ENCODE results near the gene ATAT1. TPM values are rescaled to one million over a fixed set of nuclear protein-coding genes. Genes with fewer than 3 reads are reported as not detected.

Gene ATAT1
- total and polyA plus RNA-seq, 10 of the 15 experiments (the other 5 are each of a cell fraction or from before 2014, with no cell fraction given) = 1.1 to 14.2 (median 6.9) TPM

- RAD21 ChIA-PET (ENCODE audit: unreplicated experiment) = no interaction called here
- no TSS peak for BruUV-seq (replicated peaks)
- DNase-seq (ENCODE audit: low read depth, low spot score) (no peak), ATAC-seq (no peak), FAIRE-seq (no peak)
- POLR2A ChIA-PET = interaction anchor here (0.7 to 1.2 kb wide), 4 partner anchors 9 to 121 kb away, joined by 3 to 6 read pairs (median 5); partner anchors contain the start of gene ABCF1
- SMC1A ChIA-PET (ENCODE audit: uncharacterized antibody, unreplicated experiment) = interaction anchor here (1.3 to 1.7 kb wide), 3 partner anchors 9 to 50 kb away, joined by 3 to 4 read pairs (median 4); no protein-coding TSS in a partner anchor
- H3K27ac ChIP-seq (ENCODE audit: control insufficient read depth, insufficient read depth) = no peak overlapping the region
- no peak overlapping the region for H3K4me3 ChIP-seq
- in situ Hi-C loops (cut with MboI) (no loop called here), intact Hi-C loops (cut with micrococcal nuclease; ENCODE audit: unreplicated experiment) (no loop called here)
- H3K36me3 ChIP-seq (ENCODE audit: control insufficient read depth in 2 of 2, insufficient read depth in 2 of 2, low read length in 1 of 2) = peaks cover 19 to 22% of the 10 kb centered on the region in 2 experiments
- H2AFZ ChIP-seq (ENCODE audit: control insufficient read depth, low read depth, low read length) = no peak overlapping the region
- no peak overlapping the region for H3K9ac ChIP-seq (ENCODE audit: control insufficient read depth, insufficient read depth, low read length)
- H3K79me2 ChIP-seq (ENCODE audit: control insufficient read depth, insufficient read depth, low read length) = no peaks in the 10 kb centered on the region
- CTCF ChIA-PET = interaction anchor here (0.7 to 2.1 kb wide), 6 partner anchors 10 to 108 kb away, joined by 3 to 6 read pairs (median 3); partner anchors contain the start of gene PRR3
- no peaks in the 10 kb centered on the region for H4K20me1 ChIP-seq (ENCODE audit: control insufficient read depth, insufficient read depth)
- no peaks in the 10 kb centered on the region for H3K27me3 ChIP-seq (replicated peaks in 1 of 2; ENCODE audit: control insufficient read depth in 2 of 2, insufficient read depth in 2 of 2, low read length in 1 of 2)
- no peaks in the 10 kb centered on the region for H3K9me3 ChIP-seq (replicated peaks; ENCODE audit: control insufficient read depth, insufficient read depth, low read length)
- H3K4me1 ChIP-seq (ENCODE audit: control insufficient read depth, insufficient read depth, low read length) = no peaks in the 10 kb centered on the region
- H3K4me2 ChIP-seq (ENCODE audit: control insufficient read depth, insufficient read depth) = no peak overlapping the region
- WGBS (ENCODE audit: insufficient coverage, insufficient replicate concordance, low lambda C conversion rate, missing lambda C conversion rate) = 38% methylated on average over 1 of the region's 1 CpG
- no peak for TF ChIP-seq CBX3 (IDR thresholded peaks at IDR 0.05; ENCODE audit: borderline replicate concordance, low read depth)
- TF ChIP-seq PRDM15 (CRISPR knock-in tag; IDR thresholded peaks at IDR 0.05) = no peak
- TF ChIP-seq KAT2A (conservative IDR thresholded peaks at IDR 0.05; ENCODE audit: control insufficient read depth, low read depth, low read length) = no peak
- no peak for TF ChIP-seq RELB (IDR thresholded peaks at IDR 0.05; ENCODE audit: low read depth)
- TF ChIP-seq SREBF2 (IDR thresholded peaks at IDR 0.05; ENCODE audit: low read length) = no peak
- TF ChIP-seq RUNX3 (IDR thresholded peaks at IDR 0.05; ENCODE audit: low read length) = no peak
- no peak for TF ChIP-seq MAX (IDR thresholded peaks at IDR 0.05; ENCODE audit: low read depth, low read length)
- no peak for TF ChIP-seq NRF1 (conservative IDR thresholded peaks at IDR 0.05; ENCODE audit: low read depth, low read length)
- TF ChIP-seq NFXL1 (IDR thresholded peaks at IDR 0.05; ENCODE audit: borderline replicate concordance) = no peak
- no peak for TF ChIP-seq BMI1 (IDR thresholded peaks at IDR 0.05; ENCODE audit: borderline replicate concordance)
- no peak for TF ChIP-seq PAX8 (IDR thresholded peaks at IDR 0.05)
- no peak for TF ChIP-seq CREM (IDR thresholded peaks at IDR 0.05; ENCODE audit: low read depth)
- no peak for TF ChIP-seq E4F1 (IDR thresholded peaks at IDR 0.05; ENCODE audit: borderline replicate concordance, partially characterized antibody)
- TF ChIP-seq YY1 (IDR thresholded peaks at IDR 0.05; ENCODE audit: low read depth, low read length) = no peak
Observed at GRCh38 chr6:30591008-30591407, 35.7 kb upstream of the ATAT1 start.

Measured in GM12878 (cell line).